Mesendoderm (in vitro differentiated cells): ENCODE results near the gene SYK.

Experiments
- DNase-seq: peaks from one replicate; pipeline ENCODE4 v3.0.0; 2013
- H2AK5ac ChIP-seq: 2 replicates; pipeline ENCODE4 v1.6.1; 2013; ENCODE audit warnings: low read length, inconsistent platforms
- H2BK120ac ChIP-seq: 2 replicates; pipeline ENCODE4 v1.6.1; 2013; ENCODE audit warnings: low read depth, mild to moderate bottlenecking, low read length, moderate library complexity, mixed read lengths
- H2BK15ac ChIP-seq: replicated peaks from 2 replicates; pipeline ENCODE4 v1.6.1; 2013; ENCODE audit warnings: low read depth, mild to moderate bottlenecking, moderate library complexity
- H2BK5ac ChIP-seq: 2 replicates; pipeline ENCODE4 v1.6.1; 2013; ENCODE audit warnings: low read length, inconsistent platforms
- H3K18ac ChIP-seq: 2 replicates; pipeline ENCODE4 v1.6.1; 2013; ENCODE audit warnings: mild to moderate bottlenecking, low read length, mixed read lengths
- H3K23ac ChIP-seq: one replicate; pipeline ENCODE4 v1.6.1; 2013; ENCODE audit warnings: low read length
- H3K27ac ChIP-seq: 2 replicates; pipeline ENCODE4 v1.5.1; 2013; ENCODE audit warnings: low read depth, mild to moderate bottlenecking, inconsistent platforms, low read length, moderate library complexity
- H3K27me3 ChIP-seq: 2 replicates; pipeline ENCODE4 v1.6.1; 2013; ENCODE audit warnings: low read length, control low read depth, mild to moderate bottlenecking, inconsistent platforms; ENCODE audit not compliant: insufficient read depth, poor library complexity
- H3K36me3 ChIP-seq: 2 replicates; pipeline ENCODE4 v1.6.1; 2013; ENCODE audit warnings: low read length, inconsistent platforms; ENCODE audit not compliant: control insufficient read depth, insufficient read depth
- H3K4ac ChIP-seq: one replicate; pipeline ENCODE4 v1.6.1; 2013; ENCODE audit warnings: low read depth, mild to moderate bottlenecking, low read length, moderate library complexity
- H3K4me1 ChIP-seq: 2 replicates; pipeline ENCODE4 v1.6.1; 2013; ENCODE audit warnings: low read depth, low read length, inconsistent platforms; ENCODE audit not compliant: control insufficient read depth
- H3K4me2 ChIP-seq: 2 replicates; pipeline ENCODE4 v1.6.1; 2013; ENCODE audit warnings: low read length
- H3K4me3 ChIP-seq: 2 replicates; pipeline ENCODE4 v1.5.1; 2013; ENCODE audit warnings: mild to moderate bottlenecking, low read length
- H3K56ac ChIP-seq: one replicate; pipeline ENCODE4 v1.6.1; 2013; ENCODE audit warnings: low read length
- H3K79me1 ChIP-seq: 2 replicates; pipeline ENCODE4 v1.6.1; 2013; ENCODE audit warnings: low read length, inconsistent platforms
- H3K79me2 ChIP-seq: 2 replicates; pipeline ENCODE4 v1.6.1; 2013; ENCODE audit warnings: mild to moderate bottlenecking, low read length; ENCODE audit not compliant: control insufficient read depth, insufficient read depth
- H3K9ac ChIP-seq: 2 replicates; pipeline ENCODE4 v1.6.1; 2013; ENCODE audit warnings: low read length, inconsistent platforms
- H4K5ac ChIP-seq: one replicate; pipeline ENCODE4 v1.6.1; 2013; ENCODE audit warnings: low read length
- H4K8ac ChIP-seq: one replicate; pipeline ENCODE4 v1.6.1; 2013; ENCODE audit warnings: low read depth, mild to moderate bottlenecking, control low read depth, low read length, moderate library complexity
- WGBS: extraction: QIAGEN DNeasy Blood & Tissue Kit; methylation state at CpG from one replicate; pipeline ENCODE4 v1.1.7; 2013; ENCODE audit warnings: low lambda C conversion rate, missing lambda C conversion rate; ENCODE audit not compliant: insufficient coverage; ENCODE audit errors: extremely low coverage; 5-methylcytosine and 5-hydroxymethylcytosine counted together

SYK gene

GRCh38 chr9:90841213-90841612 is 39.6 kb downstream of the SYK start:
- no peak overlapping the region for H2BK120ac ChIP-seq
- no peaks in the 10 kb centered on the region for H3K27me3 ChIP-seq
- no peak overlapping the region for H2AK5ac ChIP-seq
- no peak overlapping the region for H3K9ac ChIP-seq
- H2BK5ac ChIP-seq = no peak overlapping the region
- H3K4me1 ChIP-seq = no peaks in the 10 kb centered on the region
- no peak overlapping the region for H4K5ac ChIP-seq
- H3K4ac ChIP-seq = no peak overlapping the region
- no peak overlapping the region for H3K56ac ChIP-seq
- no peak overlapping the region for H2BK15ac ChIP-seq
- H3K79me2 ChIP-seq = no peaks in the 10 kb centered on the region
- H3K23ac ChIP-seq = no peak overlapping the region
- H4K8ac ChIP-seq = no peak overlapping the region
- H3K27ac ChIP-seq = no peak overlapping the region
- H3K18ac ChIP-seq = no peak overlapping the region
- H3K79me1 ChIP-seq = no peaks in the 10 kb centered on the region
- no peak for DNase-seq
- no peak overlapping the region for H3K4me2 ChIP-seq
- WGBS = 100% methylated on average over 3 of the region's 5 CpGs
- no peak overlapping the region for H3K4me3 ChIP-seq
- no peaks in the 10 kb centered on the region for H3K36me3 ChIP-seq

- H3K4me3 ChIP-seq = peak overlapping the region; percentile 22
- H3K23ac ChIP-seq = no peak overlapping the region
These were observed 40.0 kb downstream of the SYK start for GRCh38 chr9:90841615-90842014.

GRCh38 chr9:90842176-90842777 is 40.7 kb downstream of the SYK start:
- H3K9ac ChIP-seq = no peak overlapping the region
- H4K5ac ChIP-seq = no peak overlapping the region
- no peaks in the 10 kb centered on the region for H3K27me3 ChIP-seq
- no peak overlapping the region for H3K4me2 ChIP-seq
- H3K18ac ChIP-seq = no peak overlapping the region
- H3K79me2 ChIP-seq = no peaks in the 10 kb centered on the region
- 100% methylated on average over 3 of the region's 7 CpGs for WGBS
- no peak overlapping the region for H3K23ac ChIP-seq
- H3K79me1 ChIP-seq = no peaks in the 10 kb centered on the region
- no peak overlapping the region for H2BK5ac ChIP-seq
- H2BK120ac ChIP-seq = no peak overlapping the region
- H2AK5ac ChIP-seq = no peak overlapping the region
- H3K4ac ChIP-seq = no peak overlapping the region
- H3K56ac ChIP-seq = no peak overlapping the region
- no peak overlapping the region for H3K4me3 ChIP-seq
- no peak for DNase-seq
- no peak overlapping the region for H2BK15ac ChIP-seq
- no peak overlapping the region for H3K27ac ChIP-seq
- no peak overlapping the region for H4K8ac ChIP-seq
- no peaks in the 10 kb centered on the region for H3K4me1 ChIP-seq
- H3K36me3 ChIP-seq = no peaks in the 10 kb centered on the region

More at GRCh38 chr9:90841615-90842014, 40.0 kb downstream of the SYK start:
- Histone ChIP-seq H4K8ac (no peak overlapping the region), H3K4ac (no peak overlapping the region), H2BK15ac (no peak overlapping the region), H4K5ac (no peak overlapping the region), H3K18ac (no peak overlapping the region), H2BK120ac (no peak overlapping the region), H3K79me1 (no peaks in the 10 kb centered on the region), H3K27me3 (no peaks in the 10 kb centered on the region), H3K36me3 (no peaks in the 10 kb centered on the region), H2BK5ac (no peak overlapping the region), H3K27ac (no peak overlapping the region), H3K4me2 (no peak overlapping the region), H3K79me2 (no peaks in the 10 kb centered on the region), H3K4me1 (no peaks in the 10 kb centered on the region), H3K9ac (no peak overlapping the region), H2AK5ac (no peak overlapping the region), H3K56ac (no peak overlapping the region)
- no CpG with 5 or more reads among the region's 1 CpG for WGBS
- DNase-seq = no peak

GRCh38 chr9:90842996-90843395 is 41.4 kb downstream of the SYK start:
- no peaks in the 10 kb centered on the region for H3K27me3 ChIP-seq
- H3K23ac ChIP-seq = no peak overlapping the region
- no peak overlapping the region for H2BK120ac ChIP-seq
- H4K5ac ChIP-seq = no peak overlapping the region
- H2AK5ac ChIP-seq = no peak overlapping the region
- no peak overlapping the region for H4K8ac ChIP-seq
- H3K56ac ChIP-seq = no peak overlapping the region
- no peak overlapping the region for H3K4me2 ChIP-seq
- no peak overlapping the region for H2BK5ac ChIP-seq
- H3K79me1 ChIP-seq = no peaks in the 10 kb centered on the region
- H3K18ac ChIP-seq = no peak overlapping the region
- H3K79me2 ChIP-seq = no peaks in the 10 kb centered on the region
- no peak overlapping the region for H3K4me3 ChIP-seq
- no peak for DNase-seq
- no CpG with 5 or more reads among the region's 14 CpGs for WGBS
- H3K36me3 ChIP-seq = no peaks in the 10 kb centered on the region
- no peaks in the 10 kb centered on the region for H3K4me1 ChIP-seq
- no peak overlapping the region for H2BK15ac ChIP-seq
- no peak overlapping the region for H3K9ac ChIP-seq
- no peak overlapping the region for H3K27ac ChIP-seq
- H3K4ac ChIP-seq = no peak overlapping the region

- Histone ChIP-seq H3K27me3 (no peaks in the 10 kb centered on the region), H2BK5ac (no peak overlapping the region), H4K5ac (no peak overlapping the region), H3K4me3 (no peak overlapping the region), H3K56ac (no peak overlapping the region), H3K4ac (no peak overlapping the region), H2BK120ac (no peak overlapping the region), H2BK15ac (no peak overlapping the region), H3K79me1 (no peaks in the 10 kb centered on the region), H3K4me2 (no peak overlapping the region), H3K23ac (no peak overlapping the region), H3K36me3 (no peaks in the 10 kb centered on the region), H2AK5ac (no peak overlapping the region), H4K8ac (no peak overlapping the region), H3K4me1 (no peaks in the 10 kb centered on the region), H3K27ac (no peak overlapping the region), H3K9ac (no peak overlapping the region), H3K79me2 (no peaks in the 10 kb centered on the region), H3K18ac (no peak overlapping the region)
- DNase-seq = no peak
- no CpG with 5 or more reads among the region's 6 CpGs for WGBS
These were observed 41.9 kb downstream of the SYK start for GRCh38 chr9:90843525-90843924.

DNA sequence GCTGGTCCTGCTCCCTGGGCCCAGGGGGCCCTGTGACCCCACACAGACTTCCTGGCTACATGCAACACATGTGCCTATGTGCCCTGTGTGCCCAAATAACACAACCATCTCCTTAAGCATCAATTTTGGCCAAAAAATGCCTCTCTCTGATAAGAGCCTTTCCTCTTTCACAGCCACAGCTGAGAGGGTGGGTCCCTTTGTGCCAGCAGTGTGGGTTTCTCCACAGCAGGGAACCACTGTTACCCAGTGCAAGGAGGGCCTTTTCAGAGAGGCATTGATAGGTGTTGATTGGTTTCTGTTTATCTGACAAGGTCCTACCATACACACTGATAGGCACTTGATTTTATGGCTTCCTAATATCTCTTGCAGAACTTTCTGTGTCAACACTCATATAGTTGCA is 42.7 kb downstream of the SYK start:
- no peak overlapping the region for H3K4me3 ChIP-seq
- H2BK120ac ChIP-seq = no peak overlapping the region
- H3K79me1 ChIP-seq = no peaks in the 10 kb centered on the region
- no peak for DNase-seq
- no peaks in the 10 kb centered on the region for H3K79me2 ChIP-seq
- H3K4me2 ChIP-seq = no peak overlapping the region
- no peak overlapping the region for H3K9ac ChIP-seq
- H2BK15ac ChIP-seq = no peak overlapping the region
- H4K5ac ChIP-seq = no peak overlapping the region
- no peak overlapping the region for H3K18ac ChIP-seq
- H3K4ac ChIP-seq = no peak overlapping the region
- no peak overlapping the region for H2AK5ac ChIP-seq
- no peak overlapping the region for H3K23ac ChIP-seq
- no peak overlapping the region for H4K8ac ChIP-seq
- no peak overlapping the region for H2BK5ac ChIP-seq
- no peaks in the 10 kb centered on the region for H3K27me3 ChIP-seq
- H3K4me1 ChIP-seq = no peaks in the 10 kb centered on the region
- no peak overlapping the region for H3K27ac ChIP-seq
- no peaks in the 10 kb centered on the region for H3K36me3 ChIP-seq
- H3K56ac ChIP-seq = no peak overlapping the region
